SK-N-SH treated with all-trans-retinoic acid at 6 μM for 48 hours (cell line): ENCODE measurements around the gene CD68.

Source experiments
- ATAC-seq: fragments of 200-7000 bp; cut with Tn5 transposase; 3 replicates; pipeline ENCODE4 v1.9.1; 2020; ENCODE audit warnings: mild to moderate bottlenecking, moderate library complexity
- ARNTL ChIP-seq: fragments of 450-650 bp; formaldehyde crosslinking; IDR thresholded peaks from 2 replicates; pipeline ENCODE4 v1.5.0; 2020; ENCODE audit warnings: low read depth, mild to moderate bottlenecking, moderate library complexity, borderline replicate concordance
- CREB5 ChIP-seq: fragments of 250-450 bp; sonication (Bioruptor Pico); IDR thresholded peaks from 2 replicates; pipeline ENCODE4 v1.5.1; 2020; ENCODE audit warnings: low read depth, mild to moderate bottlenecking, moderate library complexity
- CSDC2 ChIP-seq: fragments of 250-450 bp; sonication (Bioruptor Pico); IDR thresholded peaks from 2 replicates; pipeline ENCODE4 v1.5.0; 2020; ENCODE audit warnings: mild to moderate bottlenecking, moderate library complexity
- CSRNP3 ChIP-seq: fragments of 250-450 bp; sonication (Bioruptor Pico); IDR thresholded peaks from 2 replicates; pipeline ENCODE4 v1.5.1; 2021; ENCODE audit warnings: mild to moderate bottlenecking, moderate library complexity
- ESRRG ChIP-seq: fragments of 250-450 bp; sonication (Bioruptor Pico); IDR thresholded peaks from 2 replicates; pipeline ENCODE4 v1.6.1; 2021; ENCODE audit warnings: mild to moderate bottlenecking
- GLIS3 ChIP-seq: fragments of 250-450 bp; sonication (Bioruptor Pico); IDR thresholded peaks from 2 replicates; pipeline ENCODE4 v1.5.0; 2020; ENCODE audit warnings: mild to moderate bottlenecking, moderate library complexity
- ISL1 ChIP-seq: fragments of 250-450 bp; sonication (Bioruptor Pico); IDR thresholded peaks from 2 replicates; pipeline ENCODE4 v2.1.2; 2022; ENCODE audit warnings: mild to moderate bottlenecking, moderate library complexity
- OSR1 ChIP-seq: fragments of 250-450 bp; sonication (Bioruptor Pico); IDR thresholded peaks from 2 replicates; pipeline ENCODE4 v1.8.0; 2022; ENCODE audit warnings: moderate library complexity, mild to moderate bottlenecking, inconsistent platforms
- PPARA ChIP-seq: fragments of 250-450 bp; sonication (Bioruptor Pico); IDR thresholded peaks from 2 replicates; pipeline ENCODE4 v1.5.0; 2020; ENCODE audit warnings: mild to moderate bottlenecking, borderline replicate concordance
- RARB ChIP-seq: fragments of 250-450 bp; sonication (Bioruptor Pico); IDR thresholded peaks from 2 replicates; pipeline ENCODE4 v1.8.0; 2021; ENCODE audit warnings: mild to moderate bottlenecking, moderate library complexity
- SNAI2 ChIP-seq: fragments of 250-450 bp; sonication (Bioruptor Pico); IDR thresholded peaks from 2 replicates; pipeline ENCODE4 v1.5.0; 2020; ENCODE audit warnings: mild to moderate bottlenecking, moderate library complexity
- ZFP3 ChIP-seq: fragments of 250-450 bp; sonication (Bioruptor Pico); IDR thresholded peaks from 2 replicates; pipeline ENCODE4 v1.5.0; 2020; ENCODE audit warnings: mild to moderate bottlenecking, moderate library complexity
- ZFP30 ChIP-seq: fragments of 450-650 bp; formaldehyde crosslinking; IDR thresholded peaks from 2 replicates; pipeline ENCODE4 v1.5.0; 2022; ENCODE audit warnings: mild to moderate bottlenecking, moderate library complexity
- ZNF565 ChIP-seq: fragments of 450-650 bp; formaldehyde crosslinking; conservative IDR thresholded peaks from 2 replicates; pipeline ENCODE4 v1.5.0; 2020; ENCODE audit warnings: low read depth, mild to moderate bottlenecking, moderate library complexity
- ZNF70 ChIP-seq: fragments of 450-650 bp; formaldehyde crosslinking; IDR thresholded peaks from 2 replicates; pipeline ENCODE4 v1.5.0; 2020; ENCODE audit warnings: mild to moderate bottlenecking, moderate library complexity
- ZNF8 ChIP-seq: fragments of 450-650 bp; formaldehyde crosslinking; IDR thresholded peaks from 2 replicates; pipeline ENCODE4 v1.5.0; 2020; ENCODE audit warnings: mild to moderate bottlenecking, moderate library complexity
- TF ChIP-seq, protein P1 (sequence below): fragments of 250-450 bp; sonication (Bioruptor Pico); IDR thresholded peaks from 2 replicates; pipeline ENCODE4 v1.8.0; 2021; ENCODE audit warnings: low read depth, mild to moderate bottlenecking, moderate library complexity, borderline replicate concordance
- TF ChIP-seq, protein P2 (sequence below): fragments of 250-450 bp; sonication (Bioruptor Pico); IDR thresholded peaks from 2 replicates; pipeline ENCODE4 v1.5.0; 2020; ENCODE audit warnings: mild to moderate bottlenecking, moderate library complexity

CD68 gene

DNA sequence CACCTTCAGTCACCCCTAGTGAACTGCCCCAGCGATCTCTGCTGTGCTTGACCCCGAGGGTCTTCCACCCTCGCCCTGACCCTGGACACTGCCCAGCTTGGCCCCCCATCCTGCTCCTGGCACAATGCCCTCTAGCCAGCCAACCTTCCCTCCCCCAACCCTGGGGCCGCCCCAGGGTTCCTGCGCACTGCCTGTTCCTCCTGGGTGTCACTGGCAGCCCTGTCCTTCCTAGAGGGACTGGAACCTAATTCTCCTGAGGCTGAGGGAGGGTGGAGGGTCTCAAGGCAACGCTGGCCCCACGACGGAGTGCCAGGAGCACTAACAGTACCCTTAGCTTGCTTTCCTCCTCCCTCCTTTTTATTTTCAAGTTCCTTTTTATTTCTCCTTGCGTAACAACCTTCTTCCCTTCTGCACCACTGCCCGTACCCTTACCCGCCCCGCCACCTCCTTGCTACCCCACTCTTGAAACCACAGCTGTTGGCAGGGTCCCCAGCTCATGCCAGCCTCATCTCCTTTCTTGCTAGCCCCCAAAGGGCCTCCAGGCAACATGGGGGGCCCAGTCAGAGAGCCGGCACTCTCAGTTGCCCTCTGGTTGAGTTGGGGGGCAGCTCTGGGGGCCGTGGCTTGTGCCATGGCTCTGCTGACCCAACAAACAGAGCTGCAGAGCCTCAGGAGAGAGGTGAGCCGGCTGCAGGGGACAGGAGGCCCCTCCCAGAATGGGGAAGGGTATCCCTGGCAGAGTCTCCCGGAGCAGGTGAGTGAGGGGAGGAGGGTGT, 20.7 kb upstream of the CD68 start, which contains the start of gene TNFSF13:
Gene TNFSF13 (plus strand): TSS at position 207 of the 776 bp plus-strand sequence. CDS start 290 bp downstream, at position 497.
- no peak for ATAC-seq
- no peak for TF ChIP-seq CSDC2
- TF ChIP-seq, protein P1, sequence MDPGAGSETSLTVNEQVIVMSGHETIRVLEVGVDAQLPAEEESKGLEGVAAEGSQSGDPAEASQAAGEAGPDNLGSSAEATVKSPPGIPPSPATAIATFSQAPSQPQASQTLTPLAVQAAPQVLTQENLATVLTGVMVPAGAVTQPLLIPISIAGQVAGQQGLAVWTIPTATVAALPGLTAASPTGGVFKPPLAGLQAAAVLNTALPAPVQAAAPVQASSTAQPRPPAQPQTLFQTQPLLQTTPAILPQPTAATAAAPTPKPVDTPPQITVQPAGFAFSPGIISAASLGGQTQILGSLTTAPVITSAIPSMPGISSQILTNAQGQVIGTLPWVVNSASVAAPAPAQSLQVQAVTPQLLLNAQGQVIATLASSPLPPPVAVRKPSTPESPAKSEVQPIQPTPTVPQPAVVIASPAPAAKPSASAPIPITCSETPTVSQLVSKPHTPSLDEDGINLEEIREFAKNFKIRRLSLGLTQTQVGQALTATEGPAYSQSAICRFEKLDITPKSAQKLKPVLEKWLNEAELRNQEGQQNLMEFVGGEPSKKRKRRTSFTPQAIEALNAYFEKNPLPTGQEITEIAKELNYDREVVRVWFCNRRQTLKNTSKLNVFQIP (CRISPR knock-in tag) = no peak
- TF ChIP-seq RARB = no peak
- TF ChIP-seq ZFP30 (CRISPR knock-in tag) = no peak
- no peak for TF ChIP-seq ISL1 (CRISPR knock-in tag)
- TF ChIP-seq ZNF70 (CRISPR knock-in tag) = no peak
- no peak for TF ChIP-seq ESRRG (CRISPR knock-in tag)
- no peak for TF ChIP-seq OSR1 (CRISPR knock-in tag)
- TF ChIP-seq, protein P2, sequence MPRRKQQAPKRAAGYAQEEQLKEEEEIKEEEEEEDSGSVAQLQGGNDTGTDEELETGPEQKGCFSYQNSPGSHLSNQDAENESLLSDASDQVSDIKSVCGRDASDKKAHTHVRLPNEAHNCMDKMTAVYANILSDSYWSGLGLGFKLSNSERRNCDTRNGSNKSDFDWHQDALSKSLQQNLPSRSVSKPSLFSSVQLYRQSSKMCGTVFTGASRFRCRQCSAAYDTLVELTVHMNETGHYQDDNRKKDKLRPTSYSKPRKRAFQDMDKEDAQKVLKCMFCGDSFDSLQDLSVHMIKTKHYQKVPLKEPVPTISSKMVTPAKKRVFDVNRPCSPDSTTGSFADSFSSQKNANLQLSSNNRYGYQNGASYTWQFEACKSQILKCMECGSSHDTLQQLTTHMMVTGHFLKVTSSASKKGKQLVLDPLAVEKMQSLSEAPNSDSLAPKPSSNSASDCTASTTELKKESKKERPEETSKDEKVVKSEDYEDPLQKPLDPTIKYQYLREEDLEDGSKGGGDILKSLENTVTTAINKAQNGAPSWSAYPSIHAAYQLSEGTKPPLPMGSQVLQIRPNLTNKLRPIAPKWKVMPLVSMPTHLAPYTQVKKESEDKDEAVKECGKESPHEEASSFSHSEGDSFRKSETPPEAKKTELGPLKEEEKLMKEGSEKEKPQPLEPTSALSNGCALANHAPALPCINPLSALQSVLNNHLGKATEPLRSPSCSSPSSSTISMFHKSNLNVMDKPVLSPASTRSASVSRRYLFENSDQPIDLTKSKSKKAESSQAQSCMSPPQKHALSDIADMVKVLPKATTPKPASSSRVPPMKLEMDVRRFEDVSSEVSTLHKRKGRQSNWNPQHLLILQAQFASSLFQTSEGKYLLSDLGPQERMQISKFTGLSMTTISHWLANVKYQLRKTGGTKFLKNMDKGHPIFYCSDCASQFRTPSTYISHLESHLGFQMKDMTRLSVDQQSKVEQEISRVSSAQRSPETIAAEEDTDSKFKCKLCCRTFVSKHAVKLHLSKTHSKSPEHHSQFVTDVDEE (CRISPR knock-in tag) = no peak
- TF ChIP-seq ARNTL (CRISPR knock-in tag) = no peak
- TF ChIP-seq CSRNP3 (CRISPR knock-in tag) = no peak
- TF ChIP-seq CREB5 (CRISPR knock-in tag) = no peak
- TF ChIP-seq SNAI2 (CRISPR knock-in tag) = no peak
- no peak for TF ChIP-seq ZNF8 (CRISPR knock-in tag)

GRCh38 chr17:7559320-7560171, 19.9 kb upstream of the CD68 start:
- TF ChIP-seq ZNF565 (no peak), PPARA (CRISPR knock-in tag) (no peak), ZFP3 (CRISPR knock-in tag) (no peak), ESRRG (CRISPR knock-in tag) (no peak), GLIS3 (CRISPR knock-in tag) (no peak), CREB5 (CRISPR knock-in tag) (no peak), ARNTL (CRISPR knock-in tag) (no peak)
- TF ChIP-seq, protein P2 (CRISPR knock-in tag) = no peak
- no peak for ATAC-seq
